OCI-LY3 (cell line): ENCODE measurements around the gene NSRP1.
A peak's percentile ranks its signal among the peaks of the same experiment; 100 is the strongest.

Experiments used
- H2AFZ ChIP-seq: fragments of 200-600, 300-600 bp; shearing (Covaris generic); 2 replicates; pipeline ENCODE4 v1.6.0; 2014; ENCODE audit warnings: antibody characterized with exemption, low read depth, low read length
- H3K27ac ChIP-seq: fragments of 200-600, 300-600 bp; sonication (generic); 2 replicates; pipeline ENCODE4 v1.5.1; 2014; ENCODE audit warnings: mild to moderate bottlenecking, low read length, moderate library complexity, mixed read lengths
- H3K27me3 ChIP-seq: fragments of 200-600, 300-600 bp; sonication (generic); 2 replicates; pipeline ENCODE4 v1.6.1; 2014; ENCODE audit warnings: low read depth, low read length, mixed read lengths
- H3K36me3 ChIP-seq: fragments of 200-600, 300-600 bp; sonication (generic); replicated peaks from 2 replicates; pipeline ENCODE3; 2014; ENCODE audit warnings: low read depth, low read length, mixed read lengths
- H3K4me1 ChIP-seq: fragments of 300-600, 200-600 bp; sonication (generic); 2 replicates; pipeline ENCODE4 v1.6.1; 2014; ENCODE audit warnings: low read length, mixed read lengths
- H3K4me2 ChIP-seq: fragments of 200-600, 300-600 bp; sonication (generic); 2 replicates; pipeline ENCODE4 v1.6.1; 2014; ENCODE audit warnings: low read length, mixed read lengths
- H3K4me3 ChIP-seq: fragments of 300-600, 200-600 bp; sonication (generic); 2 replicates; pipeline ENCODE4 v1.5.1; 2014; ENCODE audit warnings: antibody characterized with exemption, mild to moderate bottlenecking, low read length, moderate library complexity
- H3K79me2 ChIP-seq: fragments of 300-600, 200-600 bp; shearing (Covaris generic); 2 replicates; pipeline ENCODE4 v1.6.1; 2014; ENCODE audit warnings: mild to moderate bottlenecking, low read length, mixed read lengths
- H3K9ac ChIP-seq: fragments of 300-600, 200-600 bp; shearing (Covaris generic); 2 replicates; pipeline ENCODE4 v1.6.0; 2014; ENCODE audit warnings: mild to moderate bottlenecking, low read length, moderate library complexity
- H3K9me3 ChIP-seq: fragments of 200-600, 300-600 bp; shearing (Covaris generic); 2 replicates; pipeline ENCODE4 v1.6.1; 2014; ENCODE audit warnings: low read length, mixed read lengths; ENCODE audit not compliant: insufficient read depth
- H4K20me1 ChIP-seq: fragments of 200-600, 300-600 bp; sonication (generic); 2 replicates; pipeline ENCODE4 v1.6.1; 2016; ENCODE audit warnings: low read length, mixed read lengths; ENCODE audit not compliant: insufficient read depth
- EZH2phosphoT487 ChIP-seq: fragments of 200-600 bp; shearing (Covaris generic); IDR thresholded peaks from 2 replicates; pipeline ENCODE4 v1.6.1; 2018; ENCODE audit warnings: antibody characterized with exemption, mixed run types, low read depth
- TF ChIP-seq, protein P1 (sequence below): fragments of 200-600, 300-600 bp; sonication (generic); IDR thresholded peaks from 2 replicates; pipeline ENCODE4 v1.5.1; 2014; ENCODE audit warnings: antibody characterized with exemption, low read length, low read depth

Gene NSRP1

DNA sequence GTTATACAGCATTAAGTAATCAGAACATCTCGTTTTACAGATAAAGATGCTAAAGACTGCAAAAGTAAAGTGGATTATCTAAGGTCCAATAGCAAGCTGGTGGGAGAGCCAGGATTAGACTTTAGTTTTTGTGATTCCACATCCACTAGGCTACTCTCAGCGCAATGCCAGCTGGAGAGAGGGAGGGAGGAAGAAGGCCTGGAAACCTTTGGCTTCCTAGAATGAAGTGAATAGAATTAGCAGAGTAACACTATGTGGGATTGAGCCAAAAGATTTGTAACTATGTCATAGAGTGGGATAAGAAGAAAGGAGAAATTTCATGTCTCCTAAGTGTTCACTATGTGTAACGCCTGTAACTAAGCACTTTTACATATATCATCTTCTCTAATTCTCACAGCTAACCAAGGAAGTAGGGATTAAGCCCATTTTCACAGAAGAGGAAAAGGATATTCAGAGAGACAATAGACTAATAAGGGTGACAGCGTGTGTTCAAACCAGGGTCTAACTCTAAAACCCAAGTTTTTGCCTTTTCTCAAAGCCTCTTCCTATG, 25.4 kb upstream of the NSRP1 start:
- Histone ChIP-seq H3K79me2 (no peaks in the 10 kb centered on the region), H3K9me3 (no peaks in the 10 kb centered on the region), H2AFZ (no peak overlapping the region), H3K9ac (no peak overlapping the region), H3K36me3 (no peaks in the 10 kb centered on the region), H3K4me1 (peaks cover 16% of the 10 kb centered on the region), H3K4me2 (no peak overlapping the region), H3K27me3 (peaks cover 30% of the 10 kb centered on the region), H4K20me1 (no peaks in the 10 kb centered on the region), H3K27ac (no peak overlapping the region), H3K4me3 (no peak overlapping the region)
- TF ChIP-seq, protein P1, sequence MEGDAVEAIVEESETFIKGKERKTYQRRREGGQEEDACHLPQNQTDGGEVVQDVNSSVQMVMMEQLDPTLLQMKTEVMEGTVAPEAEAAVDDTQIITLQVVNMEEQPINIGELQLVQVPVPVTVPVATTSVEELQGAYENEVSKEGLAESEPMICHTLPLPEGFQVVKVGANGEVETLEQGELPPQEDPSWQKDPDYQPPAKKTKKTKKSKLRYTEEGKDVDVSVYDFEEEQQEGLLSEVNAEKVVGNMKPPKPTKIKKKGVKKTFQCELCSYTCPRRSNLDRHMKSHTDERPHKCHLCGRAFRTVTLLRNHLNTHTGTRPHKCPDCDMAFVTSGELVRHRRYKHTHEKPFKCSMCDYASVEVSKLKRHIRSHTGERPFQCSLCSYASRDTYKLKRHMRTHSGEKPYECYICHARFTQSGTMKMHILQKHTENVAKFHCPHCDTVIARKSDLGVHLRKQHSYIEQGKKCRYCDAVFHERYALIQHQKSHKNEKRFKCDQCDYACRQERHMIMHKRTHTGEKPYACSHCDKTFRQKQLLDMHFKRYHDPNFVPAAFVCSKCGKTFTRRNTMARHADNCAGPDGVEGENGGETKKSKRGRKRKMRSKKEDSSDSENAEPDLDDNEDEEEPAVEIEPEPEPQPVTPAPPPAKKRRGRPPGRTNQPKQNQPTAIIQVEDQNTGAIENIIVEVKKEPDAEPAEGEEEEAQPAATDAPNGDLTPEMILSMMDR: no peak
- TF ChIP-seq EZH2phosphoT487: no peak

DNA sequence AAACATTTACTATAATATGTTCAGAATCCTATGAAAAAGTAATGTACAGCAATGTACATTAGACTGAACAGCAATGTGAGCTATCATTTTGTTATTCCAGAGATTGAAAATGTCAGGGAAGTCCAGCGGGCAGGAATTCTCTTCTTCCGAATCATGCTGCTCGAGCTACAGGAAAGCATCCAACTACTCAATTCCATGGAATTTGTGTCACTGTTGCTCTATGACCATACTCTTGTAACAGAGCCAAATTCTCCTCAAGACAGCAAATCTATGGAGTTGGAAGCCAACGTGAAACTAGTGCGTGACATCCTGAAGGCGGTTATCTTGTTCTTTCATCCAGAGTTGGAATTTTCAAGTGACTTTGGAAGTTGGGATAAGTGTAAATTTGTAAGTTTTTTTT, 24.8 kb upstream of the NSRP1 start:
- Histone ChIP-seq H2AFZ (no peak overlapping the region), H3K9ac (no peak overlapping the region), H3K4me3 (no peak overlapping the region), H3K79me2 (no peaks in the 10 kb centered on the region), H3K9me3 (no peaks in the 10 kb centered on the region), H3K4me1 (peaks cover 16% of the 10 kb centered on the region), H3K27ac (no peak overlapping the region), H3K27me3 (peaks cover 30% of the 10 kb centered on the region), H4K20me1 (no peaks in the 10 kb centered on the region), H3K4me2 (no peak overlapping the region), H3K36me3 (no peaks in the 10 kb centered on the region)
- TF ChIP-seq EZH2phosphoT487: no peak
- TF ChIP-seq, protein P1: no peak

DNA sequence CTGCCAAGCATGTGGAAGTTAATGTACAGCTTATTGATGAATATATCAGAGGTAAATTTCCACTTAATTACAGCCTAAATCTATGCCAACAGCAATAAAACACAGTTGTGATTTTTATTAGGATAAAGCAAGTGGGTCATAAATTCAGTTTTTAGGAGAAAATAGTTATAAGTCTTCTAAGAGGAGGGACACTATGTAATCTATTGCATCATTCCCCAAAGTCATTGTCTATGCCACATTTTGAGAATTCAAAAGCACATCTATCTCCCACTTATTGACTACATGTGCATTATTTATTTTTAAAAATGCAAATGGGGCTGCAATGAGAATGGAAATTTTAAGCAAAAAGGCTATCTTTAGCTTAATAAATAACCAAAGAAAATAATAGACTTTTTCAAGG, 23.7 kb upstream of the NSRP1 start:
- H3K4me2 ChIP-seq: peak overlapping the region; percentile 75
- no peaks in the 10 kb centered on the region for H3K79me2 ChIP-seq

DNA sequence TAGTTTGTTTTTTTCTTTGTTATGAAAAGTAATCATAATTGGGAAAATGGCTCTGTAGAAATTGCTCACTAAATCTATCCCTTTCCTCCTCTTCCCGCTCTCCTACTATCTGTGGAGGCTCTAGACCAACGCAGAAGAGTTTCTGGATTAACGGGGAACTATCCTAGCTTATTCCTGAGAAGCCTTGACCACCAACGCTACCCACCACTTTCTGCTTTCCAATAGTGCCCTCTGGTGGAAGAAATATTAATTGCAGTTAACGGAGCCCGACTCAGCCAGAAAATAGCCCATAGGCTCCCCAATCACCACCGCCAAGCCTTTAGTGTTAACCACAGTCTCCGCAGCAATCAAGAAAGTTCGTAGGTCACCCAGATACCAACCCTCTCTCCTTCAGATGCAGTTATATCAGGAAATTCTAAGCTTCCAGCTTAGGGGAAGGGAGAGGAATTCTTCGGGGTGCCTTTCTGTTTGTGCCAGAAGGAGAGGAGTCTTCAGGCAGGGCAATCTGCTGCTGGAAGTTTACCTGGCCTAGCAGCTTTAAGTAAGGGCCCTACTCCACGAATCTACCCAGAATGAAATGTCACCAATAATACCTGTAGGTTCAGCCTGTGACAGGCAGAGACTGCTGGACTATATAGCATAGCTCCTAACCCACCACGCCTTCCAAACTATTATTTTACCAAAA, 23.0 kb upstream of the NSRP1 start:
- H3K4me1 ChIP-seq: peaks cover 16% of the 10 kb centered on the region
- peak overlapping the region; percentile 86 for H2AFZ ChIP-seq
- H3K27ac ChIP-seq: no peak overlapping the region
- H3K9ac ChIP-seq: no peak overlapping the region
- H4K20me1 ChIP-seq: no peaks in the 10 kb centered on the region
- H3K4me2 ChIP-seq: peak overlapping the region; percentile 75
- no peaks in the 10 kb centered on the region for H3K9me3 ChIP-seq
- peak overlapping the region; percentile 44 for H3K4me3 ChIP-seq
- peaks cover 30% of the 10 kb centered on the region for H3K27me3 ChIP-seq
- no peaks in the 10 kb centered on the region for H3K36me3 ChIP-seq
- TF ChIP-seq, protein P1: peak; percentile 88
- TF ChIP-seq EZH2phosphoT487: no peak
- no peaks in the 10 kb centered on the region for H3K79me2 ChIP-seq

More for the DNA sequence above, 23.7 kb upstream of the NSRP1 start:
- Histone ChIP-seq H3K9ac (no peak overlapping the region), H3K27ac (no peak overlapping the region), H3K4me3 (no peak overlapping the region), H4K20me1 (no peaks in the 10 kb centered on the region), H3K27me3 (peaks cover 30% of the 10 kb centered on the region), H2AFZ (peak overlapping the region; percentile 86), H3K4me1 (peaks cover 16% of the 10 kb centered on the region), H3K9me3 (no peaks in the 10 kb centered on the region), H3K36me3 (no peaks in the 10 kb centered on the region)
- TF ChIP-seq EZH2phosphoT487: no peak
- TF ChIP-seq, protein P1: no peak
